Measurements from ENCODE around the gene CHD5.

DNA sequence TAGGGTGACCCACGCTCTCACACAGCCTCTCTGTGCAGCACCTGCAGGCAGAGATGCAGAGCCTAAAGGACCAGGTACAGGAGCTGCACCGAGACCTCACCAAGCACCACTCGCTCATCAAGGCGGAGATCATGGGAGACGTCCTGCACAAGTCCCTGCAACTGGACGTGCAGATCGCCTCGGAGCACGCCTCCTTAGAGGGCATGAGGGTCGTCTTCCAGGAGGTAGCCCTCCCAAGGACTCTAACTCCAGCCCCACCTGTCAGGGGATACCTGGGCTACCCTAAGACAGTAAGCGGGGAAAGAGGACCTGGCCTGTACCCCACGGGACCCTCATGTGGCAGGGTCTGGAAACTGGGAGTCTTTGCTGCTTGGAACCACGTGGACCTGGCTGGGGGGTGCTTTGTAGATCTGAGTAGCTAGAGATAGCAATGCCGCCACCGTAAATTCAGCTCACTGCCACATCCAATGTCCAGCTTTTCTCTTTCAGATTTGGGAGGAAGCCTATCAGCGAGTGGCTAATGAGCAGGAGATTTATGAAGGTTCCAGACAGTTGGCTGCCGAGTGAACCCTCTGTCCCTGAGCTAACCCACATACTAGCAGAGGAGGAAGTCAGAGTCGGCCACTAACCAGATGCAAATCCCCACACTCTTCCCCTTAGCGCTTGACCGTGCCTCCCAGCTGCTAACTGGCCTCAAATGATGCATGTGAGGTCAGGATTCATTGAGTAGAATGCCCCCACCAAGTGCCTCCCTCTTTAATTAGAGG lies 32.3 kb upstream of the CHD5 start:
- TF ChIP-seq, protein P1, sequence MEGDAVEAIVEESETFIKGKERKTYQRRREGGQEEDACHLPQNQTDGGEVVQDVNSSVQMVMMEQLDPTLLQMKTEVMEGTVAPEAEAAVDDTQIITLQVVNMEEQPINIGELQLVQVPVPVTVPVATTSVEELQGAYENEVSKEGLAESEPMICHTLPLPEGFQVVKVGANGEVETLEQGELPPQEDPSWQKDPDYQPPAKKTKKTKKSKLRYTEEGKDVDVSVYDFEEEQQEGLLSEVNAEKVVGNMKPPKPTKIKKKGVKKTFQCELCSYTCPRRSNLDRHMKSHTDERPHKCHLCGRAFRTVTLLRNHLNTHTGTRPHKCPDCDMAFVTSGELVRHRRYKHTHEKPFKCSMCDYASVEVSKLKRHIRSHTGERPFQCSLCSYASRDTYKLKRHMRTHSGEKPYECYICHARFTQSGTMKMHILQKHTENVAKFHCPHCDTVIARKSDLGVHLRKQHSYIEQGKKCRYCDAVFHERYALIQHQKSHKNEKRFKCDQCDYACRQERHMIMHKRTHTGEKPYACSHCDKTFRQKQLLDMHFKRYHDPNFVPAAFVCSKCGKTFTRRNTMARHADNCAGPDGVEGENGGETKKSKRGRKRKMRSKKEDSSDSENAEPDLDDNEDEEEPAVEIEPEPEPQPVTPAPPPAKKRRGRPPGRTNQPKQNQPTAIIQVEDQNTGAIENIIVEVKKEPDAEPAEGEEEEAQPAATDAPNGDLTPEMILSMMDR (IDR thresholded peaks at IDR 0.05 in 4 of 5, conservative IDR thresholded peaks at IDR 0.05 in 1 of 5), result no peak
- TF ChIP-seq POLR2A (IDR thresholded peaks at IDR 0.05), result no peak

Measured in gastrocnemius medialis (tissue), 4 donors.